Gastrocnemius medialis (tissue), 4 donors: ENCODE data around the gene TRIP10.

Experiments used
- CTCF ChIP-seq, 5 experiments: fragments of 450-650 bp in 3 of 5; fragments of 200-600 bp in 2 of 5; sonication (generic) in 2 of 5; IDR thresholded peaks in 4 of 5; conservative IDR thresholded peaks in 1 of 5; 1 replicate in 4 of 5; 2 replicates in 1 of 5; pipeline ENCODE4 v1.5.1; 2016 to 2019; ENCODE audit warnings: antibody characterized with exemption in 5 of 5, mild to moderate bottlenecking in 3 of 5, moderate library complexity in 3 of 5
- POLR2A ChIP-seq, 2 donors: fragments of 450-650 bp; IDR thresholded peaks; one replicate each; pipeline ENCODE4 v1.6.1; 2017; ENCODE audit warnings: antibody characterized with exemption in 2 of 2, mild to moderate bottlenecking in 2 of 2, moderate library complexity in 2 of 2

GRCh38 chr19:6774821-6775707 is 35.6 kb downstream of the TRIP10 start:
- TF ChIP-seq POLR2A (IDR thresholded peaks at IDR 0.05) (no peak), CTCF (IDR thresholded peaks at IDR 0.05 in 4 of 5, conservative IDR thresholded peaks at IDR 0.05 in 1 of 5) (no peak)
